COLO668 (cell line): ENCODE data around the gene TPSAB1.
A peak's percentile ranks its signal among the peaks of the same experiment; 100 is the strongest.

Source experiments
- DNase-seq: peaks from one replicate; lab custom pipeline; 2025; ENCODE audit not compliant: unreplicated experiment; lab: John Stamatoyannopoulos, UW

The TPSAB1 gene

GRCh38 chr16:1283296-1283695 lies 42.8 kb downstream of the TPSAB1 start:
- no peak for DNase-seq

- DNase-seq: no peak
These were observed 43.6 kb downstream of the TPSAB1 start for GRCh38 chr16:1283996-1284616.

GRCh38 chr16:1285669-1286512 lies 45.4 kb downstream of the TPSAB1 start:
- DNase-seq: no peak

GRCh38 chr16:1286513-1287094 lies 46.1 kb downstream of the TPSAB1 start:
- DNase-seq: no peak

- peak; percentile 57 for DNase-seq
These were observed 47.6 kb downstream of the TPSAB1 start for GRCh38 chr16:1287982-1288670.

GRCh38 chr16:1288813-1289476 lies 48.4 kb downstream of the TPSAB1 start:
- DNase-seq: peak; percentile 42

GRCh38 chr16:1289477-1289866 lies 49.0 kb downstream of the TPSAB1 start:
- no peak for DNase-seq

- no peak for DNase-seq
These were observed 49.6 kb downstream of the TPSAB1 start for GRCh38 chr16:1290063-1290501.

- peak; percentile 86 for DNase-seq
These were observed 50.5 kb downstream of the TPSAB1 start for GRCh38 chr16:1290860-1291575.

GRCh38 chr16:1291576-1291974 lies 51.1 kb downstream of the TPSAB1 start:
- DNase-seq: peak; percentile 88
